ENCODE results near the gene ACTN4.
A peak's percentile ranks its signal among the peaks of the same experiment; 100 is the strongest.

Gene ACTN4

DNA sequence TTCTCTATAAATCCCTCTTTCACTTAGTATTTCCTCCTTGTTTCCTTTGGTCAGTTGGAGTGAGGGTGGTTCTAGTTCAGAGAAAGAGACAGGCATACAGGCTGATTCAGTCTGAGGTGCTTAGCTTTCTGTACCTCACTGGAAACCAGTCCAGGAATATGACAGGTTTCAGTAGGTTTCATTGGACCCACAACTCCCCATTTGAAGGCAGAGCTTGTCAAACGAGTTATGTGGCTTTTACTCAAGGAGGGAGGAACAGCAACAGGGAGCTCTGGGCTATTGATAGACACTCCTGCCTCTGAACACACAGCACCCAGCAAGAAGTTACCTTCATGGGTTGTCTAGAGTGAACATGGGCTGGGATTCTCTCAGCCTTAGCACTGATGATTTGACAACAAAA is 14.5 kb downstream of the ACTN4 start:
- TF ChIP-seq MYC (IDR thresholded peaks at IDR 0.05; ENCODE audit: low read depth, low read length) = no peak
- TF ChIP-seq, protein P1, sequence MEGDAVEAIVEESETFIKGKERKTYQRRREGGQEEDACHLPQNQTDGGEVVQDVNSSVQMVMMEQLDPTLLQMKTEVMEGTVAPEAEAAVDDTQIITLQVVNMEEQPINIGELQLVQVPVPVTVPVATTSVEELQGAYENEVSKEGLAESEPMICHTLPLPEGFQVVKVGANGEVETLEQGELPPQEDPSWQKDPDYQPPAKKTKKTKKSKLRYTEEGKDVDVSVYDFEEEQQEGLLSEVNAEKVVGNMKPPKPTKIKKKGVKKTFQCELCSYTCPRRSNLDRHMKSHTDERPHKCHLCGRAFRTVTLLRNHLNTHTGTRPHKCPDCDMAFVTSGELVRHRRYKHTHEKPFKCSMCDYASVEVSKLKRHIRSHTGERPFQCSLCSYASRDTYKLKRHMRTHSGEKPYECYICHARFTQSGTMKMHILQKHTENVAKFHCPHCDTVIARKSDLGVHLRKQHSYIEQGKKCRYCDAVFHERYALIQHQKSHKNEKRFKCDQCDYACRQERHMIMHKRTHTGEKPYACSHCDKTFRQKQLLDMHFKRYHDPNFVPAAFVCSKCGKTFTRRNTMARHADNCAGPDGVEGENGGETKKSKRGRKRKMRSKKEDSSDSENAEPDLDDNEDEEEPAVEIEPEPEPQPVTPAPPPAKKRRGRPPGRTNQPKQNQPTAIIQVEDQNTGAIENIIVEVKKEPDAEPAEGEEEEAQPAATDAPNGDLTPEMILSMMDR (IDR thresholded peaks at IDR 0.05; ENCODE audit: low read depth, low read length) = no peak
- TF ChIP-seq POLR2A (IDR thresholded peaks at IDR 0.05; ENCODE audit: extremely low read depth, insufficient read length) = no peak
- TF ChIP-seq, protein P2, sequence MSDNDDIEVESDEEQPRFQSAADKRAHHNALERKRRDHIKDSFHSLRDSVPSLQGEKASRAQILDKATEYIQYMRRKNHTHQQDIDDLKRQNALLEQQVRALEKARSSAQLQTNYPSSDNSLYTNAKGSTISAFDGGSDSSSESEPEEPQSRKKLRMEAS (IDR thresholded peaks at IDR 0.05; ENCODE audit: low read depth, low read length) = no peak
- DNase-seq (ENCODE audit: low read depth) = no peak

DNA sequence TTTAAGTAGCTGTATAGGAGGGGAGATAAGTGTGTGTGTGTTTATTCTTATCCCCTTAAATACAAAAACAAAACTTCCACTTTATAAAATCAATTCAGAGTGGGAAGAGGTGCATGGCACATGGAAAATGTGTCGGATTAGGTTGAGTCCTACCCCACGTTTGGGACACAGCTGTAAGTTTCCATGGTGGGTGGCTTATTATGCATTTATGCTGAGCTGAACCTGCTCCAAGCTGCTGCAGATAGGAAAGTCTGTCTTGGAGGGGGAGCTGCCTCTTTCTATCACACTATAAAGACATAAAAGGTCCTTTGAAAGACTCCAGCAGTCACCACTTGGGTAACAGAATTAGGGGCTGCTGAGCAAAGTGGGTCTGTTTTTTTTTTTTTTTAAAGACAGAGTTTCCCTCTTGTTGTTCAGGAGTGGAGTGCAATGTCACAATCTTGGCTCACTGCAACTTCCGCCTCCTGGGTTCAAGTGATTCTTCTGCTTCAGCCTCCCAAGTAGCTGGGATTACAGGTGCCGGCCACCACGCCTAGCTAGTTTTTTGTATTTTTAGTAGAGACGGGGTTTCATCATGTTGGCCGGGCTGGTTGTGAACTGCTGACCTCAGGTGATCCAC is 15.2 kb downstream of the ACTN4 start:
- no peak overlapping the region for H3K4me3 ChIP-seq (ENCODE audit: low read depth, low read length)
- DNase-seq (ENCODE audit: low read depth) = no peak
- TF ChIP-seq, protein P2 (IDR thresholded peaks at IDR 0.05; ENCODE audit: low read depth, low read length) = no peak
- TF ChIP-seq, protein P1 (IDR thresholded peaks at IDR 0.05; ENCODE audit: low read depth, low read length) = no peak
- TF ChIP-seq POLR2A (IDR thresholded peaks at IDR 0.05; ENCODE audit: extremely low read depth, insufficient read length) = no peak
- TF ChIP-seq MYC (IDR thresholded peaks at IDR 0.05; ENCODE audit: low read depth, low read length) = no peak

More for the DNA sequence above, 14.5 kb downstream of the ACTN4 start:
- H3K4me3 ChIP-seq (ENCODE audit: low read depth, low read length) = no peak overlapping the region

DNA sequence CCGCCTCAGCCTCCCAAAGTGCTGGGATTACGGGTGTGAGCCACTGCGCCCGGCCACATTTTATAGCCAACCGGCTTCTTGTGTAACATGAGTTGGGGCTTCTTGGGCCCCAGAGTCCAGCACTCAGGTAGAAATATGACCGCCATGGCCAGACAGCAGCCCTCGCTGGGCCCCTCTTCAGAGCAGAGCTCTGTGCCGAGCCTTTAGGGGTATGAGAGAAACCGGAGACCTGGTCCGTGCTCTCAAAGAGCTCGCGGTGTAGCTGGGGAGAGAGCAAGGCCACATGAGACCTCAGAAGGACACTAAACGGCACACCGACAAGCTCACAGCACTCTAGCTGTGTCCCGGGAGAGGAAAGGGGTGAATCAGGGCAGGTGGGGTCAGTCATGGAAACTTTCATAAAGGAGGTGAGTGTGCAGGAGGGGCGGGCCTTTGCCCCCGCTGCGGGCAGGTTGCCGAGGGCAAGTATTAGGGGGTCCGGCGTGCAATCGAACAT is 15.8 kb downstream of the ACTN4 start:
- TF ChIP-seq, protein P1 (IDR thresholded peaks at IDR 0.05; ENCODE audit: low read depth, low read length) = no peak
- no peak overlapping the region for H3K4me3 ChIP-seq (ENCODE audit: low read depth, low read length)
- DNase-seq (ENCODE audit: low read depth) = no peak

DNA sequence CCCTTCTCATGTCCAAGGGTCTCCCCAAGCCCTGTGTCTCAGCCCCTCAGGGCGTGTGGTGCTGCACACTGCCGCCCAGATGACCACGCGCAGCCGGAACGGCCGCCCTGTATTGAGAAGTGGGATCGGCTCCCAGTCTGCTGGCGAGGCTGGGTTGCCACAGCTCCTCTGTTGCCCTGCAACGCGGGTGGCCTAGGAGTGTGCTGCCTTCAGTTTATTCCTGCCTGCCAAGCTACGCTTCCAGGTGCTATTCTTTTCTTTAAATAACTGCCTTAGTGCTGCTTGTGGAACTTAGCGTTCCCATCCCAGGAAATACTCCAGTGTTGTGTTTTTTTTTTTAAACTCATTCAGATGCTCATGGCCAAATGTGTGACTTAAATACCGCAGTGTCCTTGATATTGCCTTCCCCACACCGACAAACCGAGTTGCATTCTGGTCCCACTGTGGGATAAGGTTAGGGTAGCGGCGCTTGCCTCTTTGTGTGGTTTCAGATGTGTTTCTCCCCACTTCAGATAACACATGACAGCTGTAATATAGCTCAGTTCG is 16.6 kb downstream of the ACTN4 start:
- H3K4me3 ChIP-seq (ENCODE audit: low read depth, low read length) = no peak overlapping the region
- no peak for DNase-seq (ENCODE audit: low read depth)
- TF ChIP-seq, protein P2 (IDR thresholded peaks at IDR 0.05; ENCODE audit: low read depth, low read length) = no peak
- TF ChIP-seq, protein P1 (IDR thresholded peaks at IDR 0.05; ENCODE audit: low read depth, low read length) = no peak
- TF ChIP-seq MYC (IDR thresholded peaks at IDR 0.05; ENCODE audit: low read depth, low read length) (no peak), POLR2A (IDR thresholded peaks at IDR 0.05; ENCODE audit: extremely low read depth, insufficient read length) (no peak)

DNA sequence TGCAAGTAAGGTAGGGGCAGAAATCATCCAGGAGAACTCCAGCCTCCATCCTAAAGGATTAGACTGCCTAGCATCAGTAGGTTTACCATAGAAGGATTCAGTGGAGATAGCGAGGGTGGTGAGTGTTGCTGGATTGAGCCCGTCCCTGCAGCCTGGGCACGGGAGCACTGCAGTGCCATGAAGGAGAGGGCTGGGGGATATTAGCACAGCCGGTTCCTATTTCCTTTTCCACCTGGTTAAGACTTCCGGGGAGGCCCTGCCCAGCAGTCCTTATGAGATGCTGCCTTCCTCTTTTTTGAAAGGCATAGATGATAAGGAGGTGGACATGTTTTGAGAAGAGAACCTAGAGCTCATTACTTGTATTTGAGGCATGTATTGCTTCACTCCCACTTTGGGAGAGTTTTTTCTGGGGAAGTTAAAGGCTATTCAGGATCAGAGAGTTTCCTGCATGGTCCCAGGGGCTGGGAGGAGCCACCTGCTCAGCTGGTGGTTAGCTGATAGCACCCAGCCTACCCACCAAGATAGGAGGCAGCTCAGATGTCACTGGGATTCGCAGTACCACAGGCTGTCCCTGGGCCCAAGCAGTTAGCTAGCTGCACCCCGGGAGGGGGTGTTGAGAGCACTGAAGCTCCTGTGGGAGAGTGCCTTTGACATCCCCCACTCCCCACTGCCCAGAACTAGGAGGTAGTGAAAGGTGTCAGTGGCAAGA is 17.2 kb downstream of the ACTN4 start:
- no peak overlapping the region for H3K4me3 ChIP-seq (ENCODE audit: low read depth, low read length)
- DNase-seq (ENCODE audit: low read depth) = peak; percentile 78
- TF ChIP-seq POLR2A (IDR thresholded peaks at IDR 0.05; ENCODE audit: extremely low read depth, insufficient read length) (no peak), MYC (IDR thresholded peaks at IDR 0.05; ENCODE audit: low read depth, low read length) (no peak)
- TF ChIP-seq, protein P2 (IDR thresholded peaks at IDR 0.05; ENCODE audit: low read depth, low read length) = no peak
- TF ChIP-seq, protein P1 (IDR thresholded peaks at IDR 0.05; ENCODE audit: low read depth, low read length) = no peak

Measured in NB4 (cell line).